DOHH2 (cell line): Measurements from ENCODE around the gene NRXN3.

Source experiments
- H3F3A ChIP-seq: fragments of 200-600 bp; sonication (generic), shearing (Covaris generic); 2 replicates; pipeline ENCODE4 v1.6.0; 2016; ENCODE audit warnings: antibody characterized with exemption, mild to moderate bottlenecking; ENCODE audit not compliant: control insufficient read depth, insufficient read depth
- H3K27ac ChIP-seq: fragments of 200-600 bp; sonication (generic); 2 replicates; pipeline ENCODE4 v1.5.1; 2014; ENCODE audit warnings: low read depth, mild to moderate bottlenecking, low read length, moderate library complexity
- H3K27me3 ChIP-seq: fragments of 200-600 bp; sonication (generic); 2 replicates; pipeline ENCODE4 v1.6.1; 2014; ENCODE audit warnings: mild to moderate bottlenecking, low read length, mixed read lengths; ENCODE audit not compliant: control insufficient read depth
- H3K36me3 ChIP-seq: fragments of 200-600 bp; sonication (generic); 2 replicates; pipeline ENCODE4 v1.6.1; 2014; ENCODE audit warnings: mild to moderate bottlenecking, low read length, moderate library complexity, mixed read lengths; ENCODE audit not compliant: control insufficient read depth
- H3K4me1 ChIP-seq: fragments of 200-600 bp; sonication (generic); 2 replicates; pipeline ENCODE4 v1.6.1; 2014; ENCODE audit warnings: mild to moderate bottlenecking, low read length, mixed read lengths; ENCODE audit not compliant: control insufficient read depth
- H3K4me2 ChIP-seq: fragments of 200-600 bp; sonication (generic); 2 replicates; pipeline ENCODE4 v1.6.0; 2014; ENCODE audit warnings: mild to moderate bottlenecking, low read length, moderate library complexity
- H3K4me3 ChIP-seq: fragments of 200-600 bp; sonication (generic); 2 replicates; pipeline ENCODE4 v1.5.1; 2014; ENCODE audit warnings: mild to moderate bottlenecking, low read length, mixed read lengths
- H3K79me2 ChIP-seq: fragments of 200-600 bp; sonication (generic); 2 replicates; pipeline ENCODE4 v1.6.1; 2014; ENCODE audit warnings: mild to moderate bottlenecking, low read length, mixed read lengths; ENCODE audit not compliant: control insufficient read depth
- H3K9me2 ChIP-seq: fragments of 200-600 bp; sonication (generic); replicated peaks from 2 replicates; pipeline ENCODE4 v1.6.1; 2014; ENCODE audit warnings: mild to moderate bottlenecking, low read length, mixed read lengths; ENCODE audit not compliant: control insufficient read depth
- H3K9me3 ChIP-seq: fragments of 200-600 bp; sonication (generic); 2 replicates; pipeline ENCODE4 v1.6.1; 2014; ENCODE audit warnings: antibody characterized with exemption, low read length, mixed read lengths; ENCODE audit not compliant: control insufficient read depth, insufficient read depth
- H4K20me1 ChIP-seq: fragments of 200-600 bp; sonication (generic); 2 replicates; pipeline ENCODE4 v1.6.0; 2014; ENCODE audit warnings: low read depth, mild to moderate bottlenecking, antibody characterized with exemption, low read length, moderate library complexity; ENCODE audit not compliant: control insufficient read depth, insufficient read depth
- EZH2phosphoT487 ChIP-seq: fragments of 200-600 bp; sonication (generic); IDR thresholded peaks from 2 replicates; pipeline ENCODE4 v1.6.1; 2017; ENCODE audit warnings: borderline replicate concordance, mild to moderate bottlenecking, antibody characterized with exemption, low read length, moderate library complexity, mixed read lengths
- TF ChIP-seq, protein P1 (sequence below): fragments of 200-600 bp; sonication (generic); IDR thresholded peaks from one replicate; pipeline ENCODE4 v1.5.1; 2014; ENCODE audit warnings: antibody characterized with exemption, mild to moderate bottlenecking, low read depth, low read length; ENCODE audit not compliant: poor library complexity, severe bottlenecking

NRXN3 gene

DNA sequence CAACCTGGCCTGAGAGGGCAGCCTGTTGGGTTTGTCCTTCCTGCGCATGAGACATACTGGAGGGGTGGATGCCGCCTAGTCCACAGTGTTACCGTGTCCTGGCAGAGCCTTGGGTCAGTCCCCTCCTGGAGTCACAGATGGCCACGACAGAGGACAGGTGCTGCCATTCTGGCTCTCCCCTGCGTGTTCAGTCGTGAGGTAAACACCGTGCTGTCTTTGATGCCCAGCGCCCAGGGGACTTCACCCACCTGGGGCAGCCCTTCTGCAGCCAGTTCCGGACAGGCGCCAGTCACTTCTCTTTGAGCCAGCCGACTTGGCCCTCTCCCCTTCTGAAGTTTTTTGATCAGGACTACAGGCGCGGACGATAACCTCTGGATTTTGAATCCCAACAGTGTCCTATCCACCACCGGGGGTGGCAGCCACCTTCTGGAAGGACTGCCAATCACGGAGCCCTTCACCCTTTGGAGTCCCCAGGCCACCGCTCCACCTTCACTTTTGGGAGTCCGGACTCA is 1108.2 kb downstream of the NRXN3 start:
- H3K9me2 ChIP-seq: no peaks in the 10 kb centered on the region
- H3K4me1 ChIP-seq: no peaks in the 10 kb centered on the region
- no peak overlapping the region for H3K27ac ChIP-seq
- no peaks in the 10 kb centered on the region for H3K79me2 ChIP-seq
- H3K9me3 ChIP-seq: no peaks in the 10 kb centered on the region
- no peak overlapping the region for H3K4me2 ChIP-seq
- TF ChIP-seq EZH2phosphoT487: no peak
- TF ChIP-seq, protein P1, sequence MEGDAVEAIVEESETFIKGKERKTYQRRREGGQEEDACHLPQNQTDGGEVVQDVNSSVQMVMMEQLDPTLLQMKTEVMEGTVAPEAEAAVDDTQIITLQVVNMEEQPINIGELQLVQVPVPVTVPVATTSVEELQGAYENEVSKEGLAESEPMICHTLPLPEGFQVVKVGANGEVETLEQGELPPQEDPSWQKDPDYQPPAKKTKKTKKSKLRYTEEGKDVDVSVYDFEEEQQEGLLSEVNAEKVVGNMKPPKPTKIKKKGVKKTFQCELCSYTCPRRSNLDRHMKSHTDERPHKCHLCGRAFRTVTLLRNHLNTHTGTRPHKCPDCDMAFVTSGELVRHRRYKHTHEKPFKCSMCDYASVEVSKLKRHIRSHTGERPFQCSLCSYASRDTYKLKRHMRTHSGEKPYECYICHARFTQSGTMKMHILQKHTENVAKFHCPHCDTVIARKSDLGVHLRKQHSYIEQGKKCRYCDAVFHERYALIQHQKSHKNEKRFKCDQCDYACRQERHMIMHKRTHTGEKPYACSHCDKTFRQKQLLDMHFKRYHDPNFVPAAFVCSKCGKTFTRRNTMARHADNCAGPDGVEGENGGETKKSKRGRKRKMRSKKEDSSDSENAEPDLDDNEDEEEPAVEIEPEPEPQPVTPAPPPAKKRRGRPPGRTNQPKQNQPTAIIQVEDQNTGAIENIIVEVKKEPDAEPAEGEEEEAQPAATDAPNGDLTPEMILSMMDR: no peak
- H3K27me3 ChIP-seq: no peaks in the 10 kb centered on the region
- H3F3A ChIP-seq: no peaks in the 10 kb centered on the region
- no peak overlapping the region for H3K4me3 ChIP-seq
- H4K20me1 ChIP-seq: no peaks in the 10 kb centered on the region
- no peaks in the 10 kb centered on the region for H3K36me3 ChIP-seq

- no peaks in the 10 kb centered on the region for H3K4me1 ChIP-seq
- H3K27ac ChIP-seq: no peak overlapping the region
- no peaks in the 10 kb centered on the region for H3K36me3 ChIP-seq
- H3K27me3 ChIP-seq: no peaks in the 10 kb centered on the region
- H3F3A ChIP-seq: no peaks in the 10 kb centered on the region
- H4K20me1 ChIP-seq: no peaks in the 10 kb centered on the region
- no peaks in the 10 kb centered on the region for H3K9me2 ChIP-seq
- H3K79me2 ChIP-seq: no peaks in the 10 kb centered on the region
- no peak overlapping the region for H3K4me3 ChIP-seq
- TF ChIP-seq, protein P1: no peak
- no peak for TF ChIP-seq EZH2phosphoT487
- no peaks in the 10 kb centered on the region for H3K9me3 ChIP-seq
- H3K4me2 ChIP-seq: no peak overlapping the region
These were observed 1108.8 kb downstream of the NRXN3 start for GRCh38 chr14:79278798-79279644.

- TF ChIP-seq, protein P1: no peak
- TF ChIP-seq EZH2phosphoT487: no peak
- H3K79me2 ChIP-seq: no peaks in the 10 kb centered on the region
- no peaks in the 10 kb centered on the region for H3K36me3 ChIP-seq
- H3K27me3 ChIP-seq: no peaks in the 10 kb centered on the region
- no peaks in the 10 kb centered on the region for H3F3A ChIP-seq
- no peak overlapping the region for H3K27ac ChIP-seq
- H3K4me1 ChIP-seq: no peaks in the 10 kb centered on the region
- no peaks in the 10 kb centered on the region for H3K9me2 ChIP-seq
- H3K9me3 ChIP-seq: no peaks in the 10 kb centered on the region
- no peak overlapping the region for H3K4me2 ChIP-seq
- no peak overlapping the region for H3K4me3 ChIP-seq
- no peaks in the 10 kb centered on the region for H4K20me1 ChIP-seq
These were observed 1109.7 kb downstream of the NRXN3 start for GRCh38 chr14:79279645-79280597.
